ENCODE measurements around the gene EME1. TPM values are rescaled to one million over a fixed set of nuclear protein-coding genes. Genes with fewer than 3 reads are reported as not detected.
"Not testable (repeated sequence)": the region's sequence is repeated elsewhere in the genome, so short reads cannot be mapped to it uniquely, and the experiment has no call there.

Gene EME1
- total RNA-seq, 1 donor from 2014 or later: 2.8 TPM

- Mint-ChIP-seq H3K9me3 (ENCODE audit: unreplicated experiment) (no peaks in the 10 kb centered on the region), H3K4me3 (ENCODE audit: unreplicated experiment) (no peak overlapping the region), H3K27me3 (ENCODE audit: unreplicated experiment) (peaks cover 42% of the 10 kb centered on the region), H3K27ac (ENCODE audit: unreplicated experiment) (no peak overlapping the region), H3K4me1 (ENCODE audit: unreplicated experiment) (no peaks in the 10 kb centered on the region), H3K36me3 (ENCODE audit: unreplicated experiment) (no peaks in the 10 kb centered on the region)
- no peak for TF ChIP-seq CTCF (IDR thresholded peaks at IDR 0.05)
- DNase-seq (ENCODE audit: extremely low spot score, unreplicated experiment): no peak
Observed at GRCh38 chr17:50406578-50406977, 33.5 kb downstream of the EME1 start.

- no peak for DNase-seq (ENCODE audit: extremely low spot score, unreplicated experiment)
- no peaks in the 10 kb centered on the region for H3K36me3 Mint-ChIP-seq (ENCODE audit: unreplicated experiment)
- H3K27ac Mint-ChIP-seq (ENCODE audit: unreplicated experiment): no peak overlapping the region
- H3K27me3 Mint-ChIP-seq (ENCODE audit: unreplicated experiment): peaks cover 45% of the 10 kb centered on the region
- no peaks in the 10 kb centered on the region for H3K4me1 Mint-ChIP-seq (ENCODE audit: unreplicated experiment)
- no peaks in the 10 kb centered on the region for H3K9me3 Mint-ChIP-seq (ENCODE audit: unreplicated experiment)
- no peak for TF ChIP-seq CTCF (IDR thresholded peaks at IDR 0.05)
- H3K4me3 Mint-ChIP-seq (ENCODE audit: unreplicated experiment): no peak overlapping the region
Observed at GRCh38 chr17:50407921-50408320, 34.9 kb downstream of the EME1 start.

- Mint-ChIP-seq H3K4me1 (ENCODE audit: unreplicated experiment) (no peaks in the 10 kb centered on the region), H3K4me3 (ENCODE audit: unreplicated experiment) (no peak overlapping the region), H3K27ac (ENCODE audit: unreplicated experiment) (no peak overlapping the region), H3K36me3 (ENCODE audit: unreplicated experiment) (no peaks in the 10 kb centered on the region), H3K27me3 (ENCODE audit: unreplicated experiment) (peaks cover 13% of the 10 kb centered on the region), H3K9me3 (ENCODE audit: unreplicated experiment) (no peaks in the 10 kb centered on the region)
- no peak for DNase-seq (ENCODE audit: extremely low spot score, unreplicated experiment)
- no peak for TF ChIP-seq CTCF (IDR thresholded peaks at IDR 0.05)
Observed at GRCh38 chr17:50412188-50412732, 39.2 kb downstream of the EME1 start.

- H3K36me3 Mint-ChIP-seq (ENCODE audit: unreplicated experiment): no peaks in the 10 kb centered on the region
- H3K4me1 Mint-ChIP-seq (ENCODE audit: unreplicated experiment): no peaks in the 10 kb centered on the region
- no peak overlapping the region for H3K4me3 Mint-ChIP-seq (ENCODE audit: unreplicated experiment)
- no peak overlapping the region for H3K27ac Mint-ChIP-seq (ENCODE audit: unreplicated experiment)
- no peak for TF ChIP-seq CTCF (IDR thresholded peaks at IDR 0.05)
- H3K27me3 Mint-ChIP-seq (ENCODE audit: unreplicated experiment): peaks cover 16% of the 10 kb centered on the region
- no peaks in the 10 kb centered on the region for H3K9me3 Mint-ChIP-seq (ENCODE audit: unreplicated experiment)
- no peak for DNase-seq (ENCODE audit: extremely low spot score, unreplicated experiment)
Observed at GRCh38 chr17:50414808-50415207, 41.8 kb downstream of the EME1 start.

GRCh38 chr17:50419577-50419976, 46.5 kb downstream of the EME1 start:
- H3K27ac Mint-ChIP-seq (ENCODE audit: unreplicated experiment); H3K9me3 Mint-ChIP-seq (ENCODE audit: unreplicated experiment); H3K36me3 Mint-ChIP-seq (ENCODE audit: unreplicated experiment); H3K4me3 Mint-ChIP-seq (ENCODE audit: unreplicated experiment); DNase-seq (ENCODE audit: extremely low spot score, unreplicated experiment); H3K27me3 Mint-ChIP-seq (ENCODE audit: unreplicated experiment): not testable (repeated sequence)
- H3K4me1 Mint-ChIP-seq (ENCODE audit: unreplicated experiment): peaks cover 13% of the 10 kb centered on the region
